Measurements from ENCODE around the gene IGDCC3. TPM values are rescaled to one million over a fixed set of nuclear protein-coding genes. Genes with fewer than 3 reads are reported as not detected.

The IGDCC3 gene
- total RNA-seq, 4 donors from 2014 or later: not detected

- H3K9me3 ChIP-seq: no peaks in the 10 kb centered on the region
- H3K36me3 ChIP-seq: no peaks in the 10 kb centered on the region
- peaks cover 21% of the 10 kb centered on the region for H3K4me1 ChIP-seq
- H3K27me3 ChIP-seq: peaks cover 31% of the 10 kb centered on the region
- WGBS: 0% methylated on average over 14 of the region's 39 CpGs
- peak overlapping the region; percentile 66 for H3K4me3 ChIP-seq
- peak; percentile 65 to 79 for DNase-seq (ENCODE audit: low spot score in 2 of 2)
- H3K27ac ChIP-seq: peak overlapping the region; percentile 23
- TF ChIP-seq, protein P1, sequence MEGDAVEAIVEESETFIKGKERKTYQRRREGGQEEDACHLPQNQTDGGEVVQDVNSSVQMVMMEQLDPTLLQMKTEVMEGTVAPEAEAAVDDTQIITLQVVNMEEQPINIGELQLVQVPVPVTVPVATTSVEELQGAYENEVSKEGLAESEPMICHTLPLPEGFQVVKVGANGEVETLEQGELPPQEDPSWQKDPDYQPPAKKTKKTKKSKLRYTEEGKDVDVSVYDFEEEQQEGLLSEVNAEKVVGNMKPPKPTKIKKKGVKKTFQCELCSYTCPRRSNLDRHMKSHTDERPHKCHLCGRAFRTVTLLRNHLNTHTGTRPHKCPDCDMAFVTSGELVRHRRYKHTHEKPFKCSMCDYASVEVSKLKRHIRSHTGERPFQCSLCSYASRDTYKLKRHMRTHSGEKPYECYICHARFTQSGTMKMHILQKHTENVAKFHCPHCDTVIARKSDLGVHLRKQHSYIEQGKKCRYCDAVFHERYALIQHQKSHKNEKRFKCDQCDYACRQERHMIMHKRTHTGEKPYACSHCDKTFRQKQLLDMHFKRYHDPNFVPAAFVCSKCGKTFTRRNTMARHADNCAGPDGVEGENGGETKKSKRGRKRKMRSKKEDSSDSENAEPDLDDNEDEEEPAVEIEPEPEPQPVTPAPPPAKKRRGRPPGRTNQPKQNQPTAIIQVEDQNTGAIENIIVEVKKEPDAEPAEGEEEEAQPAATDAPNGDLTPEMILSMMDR (IDR thresholded peaks at IDR 0.05): no peak
- no peak for TF ChIP-seq POLR2AphosphoS5 (IDR thresholded peaks at IDR 0.05)
- no peak for TF ChIP-seq EP300 (IDR thresholded peaks at IDR 0.05)
- no peak for TF ChIP-seq POLR2A (IDR thresholded peaks at IDR 0.05)
Measured at GRCh38 chr15:65421360-65422215, 43.8 kb upstream of the IGDCC3 start.

DNA sequence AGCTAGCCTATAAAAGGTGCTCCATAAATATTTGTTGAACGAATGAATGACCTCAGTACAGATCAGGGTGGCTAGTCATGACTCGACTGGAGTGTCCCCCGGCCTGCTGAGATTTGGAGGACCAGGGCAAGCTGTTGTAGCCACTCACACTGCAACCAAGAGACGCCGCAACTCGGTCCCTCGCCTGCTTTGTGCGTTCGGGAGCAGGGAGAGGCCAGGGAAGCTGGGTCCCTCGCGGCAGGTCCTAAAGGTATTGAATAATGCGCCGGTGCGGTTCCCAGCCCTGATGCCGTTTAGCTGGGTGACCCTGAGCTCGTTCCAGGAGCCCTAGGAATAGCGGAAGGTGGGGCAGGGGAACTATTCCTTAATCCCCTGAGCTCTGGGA is 43.2 kb upstream of the IGDCC3 start:
- Histone ChIP-seq H3K9me3 (no peaks in the 10 kb centered on the region), H3K36me3 (no peaks in the 10 kb centered on the region), H3K4me3 (peak overlapping the region; percentile 66), H3K27ac (peak overlapping the region; percentile 23), H3K4me1 (peaks cover 21% of the 10 kb centered on the region), H3K27me3 (peaks cover 31% of the 10 kb centered on the region)
- no peak for DNase-seq (ENCODE audit: low spot score in 2 of 2)
- 47% methylated on average over 9 of the region's 17 CpGs for WGBS
- no peak for TF ChIP-seq POLR2AphosphoS5 (IDR thresholded peaks at IDR 0.05)
- no peak for TF ChIP-seq POLR2A (IDR thresholded peaks at IDR 0.05)
- TF ChIP-seq, protein P1 (IDR thresholded peaks at IDR 0.05): no peak
- TF ChIP-seq EP300 (IDR thresholded peaks at IDR 0.05): no peak

DNA sequence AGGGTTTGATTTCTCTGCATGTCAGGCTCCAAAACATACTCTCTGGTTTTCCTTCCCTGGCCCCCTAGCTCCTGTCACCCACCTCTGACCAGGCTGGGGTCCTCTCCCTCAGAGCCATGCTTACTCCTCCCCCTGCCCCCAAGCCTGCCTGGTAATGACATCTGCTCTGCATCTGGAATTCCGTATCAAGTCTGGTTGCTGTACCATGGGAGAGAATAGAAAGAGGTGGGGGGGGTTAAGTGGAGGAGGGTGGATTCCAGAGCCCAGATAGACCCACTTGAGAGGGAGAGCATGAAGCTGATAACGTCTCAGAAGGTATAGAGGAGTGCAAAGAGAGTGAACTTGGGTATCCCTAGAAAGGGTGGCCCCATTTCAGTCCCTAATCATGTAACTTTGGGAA is 40.8 kb upstream of the IGDCC3 start:
- H3K36me3 ChIP-seq: no peaks in the 10 kb centered on the region
- H3K27me3 ChIP-seq: peaks cover 31% of the 10 kb centered on the region
- no peak overlapping the region for H3K4me3 ChIP-seq
- TF ChIP-seq, protein P1 (IDR thresholded peaks at IDR 0.05): no peak
- TF ChIP-seq EP300 (IDR thresholded peaks at IDR 0.05) (no peak), POLR2A (IDR thresholded peaks at IDR 0.05) (no peak), POLR2AphosphoS5 (IDR thresholded peaks at IDR 0.05) (no peak)
- H3K9me3 ChIP-seq: no peaks in the 10 kb centered on the region
- peaks cover 21% of the 10 kb centered on the region for H3K4me1 ChIP-seq
- no peak for DNase-seq (ENCODE audit: low spot score in 2 of 2)
- 91% methylated on average over 2 of the region's 2 CpGs for WGBS
- H3K27ac ChIP-seq: no peak overlapping the region

DNA sequence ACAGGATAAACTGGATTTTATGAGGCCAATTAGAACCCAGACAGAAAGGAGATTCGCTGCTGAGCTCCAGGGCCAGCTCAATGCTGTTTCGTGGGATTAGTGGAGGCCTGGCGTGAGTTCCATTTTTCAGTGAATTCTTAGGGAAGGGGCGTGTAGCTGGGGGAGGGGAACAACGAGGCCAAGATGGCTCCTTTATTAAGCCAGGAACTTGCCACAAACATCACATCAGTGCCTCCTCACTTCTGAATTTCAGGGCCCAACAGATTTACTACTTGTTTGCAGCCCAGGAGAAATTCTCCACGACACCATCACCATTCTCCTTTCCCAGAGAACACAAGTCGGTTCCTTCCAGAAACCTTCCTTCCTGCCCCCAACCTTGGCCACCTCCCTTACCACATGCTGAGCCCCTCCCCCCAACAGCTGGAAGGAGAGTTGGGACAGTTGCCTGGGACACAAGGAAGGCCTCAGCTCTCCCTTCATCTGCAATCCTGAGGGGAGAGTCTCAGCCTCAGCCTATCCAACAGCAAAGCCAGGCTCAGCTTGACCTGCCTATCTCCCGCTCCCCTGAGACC is 39.1 kb upstream of the IGDCC3 start:
- no peak for DNase-seq (ENCODE audit: low spot score in 2 of 2)
- 68% methylated on average over 8 of the region's 8 CpGs for WGBS
- Histone ChIP-seq H3K27ac (no peak overlapping the region), H3K36me3 (no peaks in the 10 kb centered on the region), H3K4me1 (peaks cover 12% of the 10 kb centered on the region), H3K4me3 (no peak overlapping the region), H3K27me3 (peaks cover 24% of the 10 kb centered on the region), H3K9me3 (no peaks in the 10 kb centered on the region)
- TF ChIP-seq POLR2A (IDR thresholded peaks at IDR 0.05) (no peak), EP300 (IDR thresholded peaks at IDR 0.05) (no peak), POLR2AphosphoS5 (IDR thresholded peaks at IDR 0.05) (no peak)
- TF ChIP-seq, protein P1 (IDR thresholded peaks at IDR 0.05): no peak

Measured in suprapubic skin (tissue), 4 donors.